ENCODE data around the gene PRPSAP1. TPM values are rescaled to one million over a fixed set of nuclear protein-coding genes. Genes with fewer than 3 reads are reported as not detected.
"Not testable (repeated sequence)": the region's sequence is repeated elsewhere in the genome, so short reads cannot be mapped to it uniquely, and the experiment has no call there.

The PRPSAP1 gene
- polyA plus RNA-seq, 1 donor = 95.9 TPM

DNA sequence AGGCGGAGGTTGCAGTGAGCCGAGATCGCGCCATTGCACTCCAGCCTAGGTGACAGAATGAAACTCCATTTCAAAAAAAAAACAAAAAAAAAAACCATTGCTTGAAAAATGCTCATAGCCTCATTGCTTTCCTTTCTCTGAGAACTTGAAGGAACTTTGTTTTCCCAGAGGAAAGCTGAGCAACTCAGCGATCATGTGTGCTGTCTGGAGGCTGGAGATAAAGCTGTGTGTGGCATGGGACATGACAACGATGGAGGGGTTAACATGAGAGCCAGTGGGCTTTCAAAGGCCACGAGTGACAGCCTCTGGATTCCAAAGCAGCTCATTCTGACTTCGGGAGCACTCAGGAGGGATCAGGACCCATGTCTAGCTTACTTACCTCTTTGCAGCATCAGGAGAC lies 24.1 kb downstream of the PRPSAP1 start:
- DNase-seq = no peak

- no peak for DNase-seq
Measured at GRCh38 chr17:76327696-76328095, 26.0 kb downstream of the PRPSAP1 start.

DNA sequence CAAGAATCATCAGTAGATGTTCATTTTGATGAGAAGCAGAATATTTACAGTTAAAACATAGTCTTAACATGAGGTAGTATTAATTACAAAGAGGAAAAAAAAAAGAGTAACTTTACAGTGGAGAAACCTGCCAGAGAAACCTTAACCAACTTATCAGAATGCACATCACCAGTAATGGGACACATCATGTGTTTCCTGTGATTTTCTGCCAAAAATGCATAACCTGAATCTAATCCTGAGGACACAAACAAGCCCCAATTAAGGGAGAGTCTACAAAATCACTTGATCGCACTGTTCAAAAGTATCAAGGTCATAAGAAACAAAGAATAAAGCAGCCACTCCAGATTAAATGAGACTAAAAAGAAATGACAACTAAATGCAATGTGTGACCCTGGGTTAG lies 27.4 kb downstream of the PRPSAP1 start:
- no peak for DNase-seq

GRCh38 chr17:76318586-76318985 lies 35.1 kb downstream of the PRPSAP1 start:
- DNase-seq = no peak

DNA sequence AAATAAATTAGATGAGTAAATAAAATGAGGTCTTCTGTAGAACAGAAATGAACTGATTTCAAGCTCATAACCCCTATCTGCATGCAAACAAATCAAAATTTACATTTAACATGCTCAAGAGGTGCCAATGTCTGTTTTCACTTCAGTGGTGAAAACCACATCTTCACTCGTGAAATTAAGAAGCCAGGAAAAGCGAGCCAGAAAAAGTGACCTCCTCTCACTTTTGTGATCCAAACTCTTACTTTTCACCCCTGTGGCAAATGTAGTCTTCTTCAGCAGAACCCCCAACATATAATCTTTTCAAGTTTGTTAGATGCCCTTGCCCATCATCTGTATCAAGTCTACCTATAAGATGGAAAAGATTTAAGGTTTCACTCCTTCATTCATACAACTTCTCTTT lies 36.2 kb downstream of the PRPSAP1 start:
- no peak for DNase-seq

DNA sequence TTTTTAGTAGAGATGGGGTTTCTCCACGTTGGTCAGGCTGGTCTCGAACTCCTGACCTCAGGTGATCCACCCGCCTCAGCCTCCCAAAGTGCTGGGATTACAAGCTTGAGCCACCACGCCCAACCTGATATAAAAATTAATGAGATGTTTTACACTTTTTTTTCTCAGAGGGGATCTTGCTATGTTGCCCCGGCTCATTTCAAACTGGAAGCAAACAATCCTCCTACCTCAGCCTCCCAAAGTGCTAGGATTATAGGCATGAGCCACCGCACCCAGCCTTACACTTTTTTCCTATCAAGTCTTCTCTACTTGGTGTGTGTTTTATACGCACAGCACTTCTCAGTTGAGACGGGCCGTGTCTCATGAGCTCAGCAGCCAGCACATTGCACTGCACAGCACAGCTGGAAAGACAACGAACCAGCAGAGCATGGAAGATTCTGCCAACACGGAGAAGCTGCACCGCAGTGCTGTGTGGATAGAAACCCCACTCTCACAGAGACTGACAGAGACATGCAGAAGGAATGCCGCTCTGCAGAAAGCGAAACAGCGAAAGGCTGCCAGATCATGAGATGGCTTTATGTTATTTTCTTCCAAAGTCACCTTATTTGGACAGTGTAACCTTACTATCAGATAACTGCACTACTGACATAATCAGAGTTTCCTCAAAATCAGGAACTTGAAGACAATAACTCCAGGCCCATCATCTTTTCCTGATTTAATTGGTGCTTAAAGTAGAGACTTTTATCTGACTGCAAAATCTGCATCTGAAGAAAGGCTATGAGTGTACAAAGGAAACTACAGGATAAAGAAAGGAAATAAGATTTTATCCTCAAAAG lies 39.1 kb downstream of the PRPSAP1 start:
- no peak for DNase-seq

DNA sequence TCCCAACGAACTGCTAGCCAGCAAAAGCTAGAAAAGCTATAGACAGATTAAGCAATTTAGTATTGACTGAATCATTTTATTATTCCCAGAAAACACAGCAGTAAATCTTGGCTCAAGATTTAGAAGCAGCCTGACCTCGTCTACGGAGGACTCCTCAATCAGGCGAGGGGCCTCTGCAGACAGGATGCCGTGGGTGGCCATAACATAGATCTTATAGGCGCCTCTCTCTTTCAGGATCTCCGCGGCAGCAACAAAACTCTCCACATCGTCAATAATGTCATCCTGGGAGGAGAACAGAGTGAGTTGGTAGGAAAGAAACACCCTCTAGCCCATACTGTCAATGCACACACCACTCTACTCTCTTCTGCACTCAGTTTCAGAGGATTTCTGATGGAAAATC lies 41.0 kb downstream of the PRPSAP1 start:
- DNase-seq = no peak

- no peak for DNase-seq
Measured at GRCh38 chr17:76309461-76309860, 44.3 kb downstream of the PRPSAP1 start.

DNA sequence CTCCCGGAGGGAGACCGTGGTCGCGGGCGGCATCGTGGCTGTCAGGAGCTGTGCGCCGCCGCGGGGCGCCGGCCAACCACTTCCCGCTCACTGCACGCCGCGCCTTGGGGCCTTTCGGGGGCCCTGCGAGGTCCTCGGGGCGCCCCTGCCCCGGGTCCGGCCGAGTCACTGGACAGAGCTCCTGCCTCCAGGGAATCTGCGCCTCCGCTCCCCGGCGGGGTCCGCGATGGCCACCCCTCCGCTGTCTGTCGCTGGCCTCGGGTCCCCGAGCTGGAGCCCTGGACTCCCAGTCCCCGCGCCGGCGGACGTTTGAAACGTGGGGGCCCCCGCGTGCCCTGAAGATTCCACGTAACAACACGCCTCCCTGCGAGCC lies 45.8 kb downstream of the PRPSAP1 start, which contains the start of gene QRICH2:
TSS of gene QRICH2 (minus strand) at position 311 of the 373 bp plus-strand sequence. CDS start at position 33, 278 bp downstream.
- no peak for DNase-seq

DNA sequence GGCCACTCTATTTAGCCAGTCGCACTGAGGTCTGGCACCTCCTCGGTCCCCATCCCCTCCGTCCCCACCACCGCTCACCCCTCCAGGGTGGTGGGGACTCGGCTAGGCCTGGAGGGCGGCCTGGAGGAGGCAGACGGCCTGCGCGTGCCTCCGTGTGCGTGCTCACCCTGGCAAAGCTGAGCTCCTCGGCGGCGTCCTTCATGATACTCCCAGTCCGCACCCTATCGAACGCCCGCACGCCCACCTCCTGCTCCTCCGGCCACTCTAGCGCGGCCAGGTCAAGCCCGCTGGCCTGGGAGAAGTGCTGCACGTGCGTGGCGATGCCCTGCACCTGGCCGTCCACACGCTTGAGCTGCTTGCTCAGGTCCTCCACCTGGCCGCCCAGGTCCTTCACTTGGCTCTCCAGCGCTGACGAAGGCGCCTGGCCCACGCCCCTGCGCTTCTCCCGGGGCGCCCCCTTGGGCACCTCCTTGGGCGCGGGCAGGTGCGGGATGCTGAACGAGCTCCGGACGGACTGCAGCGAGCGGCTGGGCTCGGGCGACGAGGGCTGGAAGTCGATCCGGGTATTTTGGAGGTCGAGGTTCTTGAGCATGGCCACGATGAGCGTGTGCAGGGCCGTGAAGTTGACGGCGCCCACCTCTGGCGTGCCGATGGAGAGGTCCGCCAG lies 46.3 kb downstream of the PRPSAP1 start:
- DNase-seq = no peak

- DNase-seq = not testable (repeated sequence)
Measured at GRCh38 chr17:76305135-76305454, 48.6 kb downstream of the PRPSAP1 start.

GRCh38 chr17:76304226-76305134 lies 49.2 kb downstream of the PRPSAP1 start:
- no peak for DNase-seq

DNA sequence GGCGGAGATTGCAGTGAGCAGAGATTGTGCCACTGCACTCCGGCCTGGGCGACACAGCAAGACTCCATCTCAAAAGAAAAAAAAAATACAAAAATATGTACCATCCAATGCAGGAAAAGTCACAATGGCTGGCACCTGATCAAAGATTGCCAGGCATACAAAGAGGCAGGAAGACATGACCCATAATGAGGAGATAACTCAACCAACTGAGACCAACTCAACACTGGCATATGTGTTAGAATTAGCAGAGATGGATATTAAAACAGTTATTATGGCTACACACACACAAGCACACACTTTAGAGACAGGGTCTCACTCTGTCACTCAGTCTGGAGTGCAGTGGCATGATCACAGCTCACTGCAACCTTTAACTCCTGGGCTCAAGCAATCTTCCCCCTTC lies 56.3 kb downstream of the PRPSAP1 start:
- DNase-seq = no peak

- DNase-seq = no peak
Measured at GRCh38 chr17:76296889-76297288, 56.8 kb downstream of the PRPSAP1 start.

- DNase-seq = no peak
Measured at GRCh38 chr17:76296186-76296585, 57.5 kb downstream of the PRPSAP1 start.

DNA sequence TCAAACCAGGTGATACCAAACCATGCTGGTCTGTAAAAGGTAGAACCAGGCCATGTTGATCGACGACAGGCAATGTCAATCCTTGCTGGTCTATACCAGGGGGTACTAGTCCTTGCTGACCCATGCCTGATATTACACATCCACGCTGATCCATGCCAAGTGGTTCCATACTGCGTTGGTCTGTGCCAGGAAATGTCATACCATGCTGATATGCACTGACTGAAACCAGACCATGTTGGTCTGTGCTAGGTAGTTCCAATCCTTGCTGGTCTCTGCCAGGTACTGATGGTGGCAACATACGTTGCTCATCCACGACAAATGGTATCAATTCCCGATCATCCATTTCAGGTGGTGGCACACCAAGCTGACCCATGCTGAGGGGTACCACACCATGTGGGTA lies 60.6 kb downstream of the PRPSAP1 start:
- DNase-seq = no peak

- no peak for DNase-seq
Measured at GRCh38 chr17:76292567-76292966, 61.1 kb downstream of the PRPSAP1 start.

GRCh38 chr17:76281573-76282371 lies 71.9 kb downstream of the PRPSAP1 start:
- no peak for DNase-seq

- DNase-seq = no peak
Measured at GRCh38 chr17:76280650-76281049, 73.1 kb downstream of the PRPSAP1 start.

GRCh38 chr17:76279742-76280287 lies 73.9 kb downstream of the PRPSAP1 start:
- DNase-seq = no peak

- peak; percentile 77 for DNase-seq
Measured at GRCh38 chr17:76278952-76279741, 74.6 kb downstream of the PRPSAP1 start.
